Activated CD4-positive, alpha-beta T cell treated with anti-CD3 and anti-CD28 coated beads, Interleukin-2, amount 50 U/mL, for 1 hour (primary cell): Measurements from ENCODE around the gene PPM1A.

Experiments
- DNase-seq: peaks from one replicate; pipeline ENCODE4 v3.0.0-alpha.2; 2020

Gene PPM1A

GRCh38 chr14:60326274-60326673, 77.3 kb downstream of the PPM1A start:
- DNase-seq = no peak

- DNase-seq = peak; percentile 17
Observed at GRCh38 chr14:60327447-60328331, 78.7 kb downstream of the PPM1A start.

GRCh38 chr14:60328583-60328982, 79.6 kb downstream of the PPM1A start:
- no peak for DNase-seq

- DNase-seq = no peak
Observed at GRCh38 chr14:60329274-60329673, 80.3 kb downstream of the PPM1A start.

- DNase-seq = peak; percentile 75
Observed at GRCh38 chr14:60331201-60332045, 82.4 kb downstream of the PPM1A start.

- no peak for DNase-seq
Observed at GRCh38 chr14:60332046-60332399, 83.0 kb downstream of the PPM1A start.

GRCh38 chr14:60332869-60333268, 83.8 kb downstream of the PPM1A start:
- DNase-seq = no peak

GRCh38 chr14:60339571-60339970, 90.5 kb downstream of the PPM1A start:
- no peak for DNase-seq

- DNase-seq = no peak
Observed at GRCh38 chr14:60343571-60344071, 94.6 kb downstream of the PPM1A start.

GRCh38 chr14:60344751-60345150, 95.7 kb downstream of the PPM1A start:
- DNase-seq = no peak

GRCh38 chr14:60346706-60347105, 97.7 kb downstream of the PPM1A start:
- DNase-seq = no peak

GRCh38 chr14:60348211-60348610, 99.2 kb downstream of the PPM1A start:
- DNase-seq = no peak
